Measurements from ENCODE around the gene DENND1A.
A peak's percentile ranks its signal among the peaks of the same experiment; 100 is the strongest.

Gene DENND1A

DNA sequence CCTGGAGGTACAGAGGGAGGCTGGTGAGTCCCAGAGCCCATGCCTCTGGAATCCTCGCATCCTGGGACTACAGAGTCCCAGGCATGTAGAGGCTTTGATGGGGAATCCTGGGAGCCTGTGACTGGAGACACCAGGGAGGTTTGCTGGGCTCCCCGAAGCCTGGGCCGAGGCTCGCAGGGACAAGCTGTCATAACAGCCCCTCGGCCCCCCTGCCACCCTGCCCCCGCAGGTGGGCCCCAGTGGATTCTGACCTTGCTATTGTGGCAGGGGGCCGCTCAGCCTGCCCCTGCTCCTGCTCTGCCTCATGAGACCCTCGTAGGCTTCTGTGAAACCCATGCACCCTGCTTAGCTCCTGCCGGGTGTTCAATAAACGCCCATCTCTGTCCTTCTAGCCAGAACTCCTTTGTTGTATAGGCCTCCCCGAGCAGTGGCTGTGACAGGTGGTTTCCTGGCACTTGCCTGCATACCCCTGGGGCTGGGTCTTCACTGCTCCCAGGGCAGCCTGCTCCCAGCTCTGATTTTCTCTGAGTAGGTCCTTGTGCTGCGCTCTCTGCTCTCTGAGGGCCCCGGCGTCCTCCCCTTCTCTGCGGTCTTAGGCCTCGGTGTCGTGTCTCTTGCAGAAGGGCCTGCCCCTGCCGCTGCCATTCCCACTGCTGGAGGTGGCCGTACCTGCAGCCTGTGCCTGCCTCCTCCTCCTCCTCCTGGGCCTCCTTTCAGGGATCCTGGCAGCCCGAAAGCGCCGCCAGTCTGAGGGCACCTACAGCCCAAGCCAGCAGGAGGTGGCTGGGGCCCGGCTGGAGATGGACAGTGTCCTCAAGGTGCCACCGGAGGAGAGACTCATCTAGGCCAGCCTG, 553.5 kb downstream of the DENND1A start:
- Histone ChIP-seq H3K36me3 (ENCODE audit: insufficient read depth, low read length) (no peaks in the 10 kb centered on the region), H3K9me3 (replicated peaks; ENCODE audit: low read length) (no peaks in the 10 kb centered on the region), H3K27me3 (ENCODE audit: control insufficient read depth, insufficient read depth, low read length) (peaks cover 40% of the 10 kb centered on the region), H3K4me2 (ENCODE audit: low read length) (no peak overlapping the region), H3K4me3 (ENCODE audit: low read length) (no peak overlapping the region), H3K4me1 (ENCODE audit: control insufficient read depth, insufficient read depth, low read length) (no peaks in the 10 kb centered on the region), H3K9ac (ENCODE audit: low read depth, low read length) (no peak overlapping the region)

DNA sequence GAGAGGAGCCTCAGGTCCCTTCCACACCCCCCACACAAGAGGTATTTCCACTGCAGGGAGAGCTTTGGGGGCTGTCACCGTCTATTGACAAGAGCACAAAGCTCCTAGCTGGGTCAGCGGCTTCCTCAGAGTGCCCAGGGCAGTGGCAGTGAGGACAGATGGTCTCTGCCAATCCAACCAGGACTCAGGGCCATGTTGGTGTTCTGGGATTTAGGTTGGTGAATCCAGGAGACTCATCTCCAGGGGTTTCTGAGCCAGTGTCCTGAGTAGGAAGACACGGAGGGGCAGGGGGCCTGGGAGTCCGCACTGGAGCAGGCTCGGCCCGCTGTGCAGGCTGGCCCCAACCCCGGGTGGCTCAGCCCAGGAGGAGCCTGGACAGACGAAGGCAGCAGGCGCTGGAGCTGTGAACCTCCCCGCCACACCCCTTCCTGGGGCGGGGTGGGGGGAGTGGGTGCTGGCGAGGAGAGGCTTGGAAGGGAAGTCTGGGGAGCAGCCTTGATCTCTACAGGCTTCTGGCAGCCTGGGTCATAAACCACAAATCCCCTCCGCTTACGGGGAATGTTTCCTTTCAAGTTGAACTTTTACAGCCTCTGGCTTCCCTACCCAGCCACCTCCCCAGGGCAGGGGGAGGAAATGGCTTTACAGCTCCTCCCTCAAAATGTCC, 554.3 kb downstream of the DENND1A start:
- no peak overlapping the region for H3K9ac ChIP-seq (ENCODE audit: low read depth, low read length)

DNA sequence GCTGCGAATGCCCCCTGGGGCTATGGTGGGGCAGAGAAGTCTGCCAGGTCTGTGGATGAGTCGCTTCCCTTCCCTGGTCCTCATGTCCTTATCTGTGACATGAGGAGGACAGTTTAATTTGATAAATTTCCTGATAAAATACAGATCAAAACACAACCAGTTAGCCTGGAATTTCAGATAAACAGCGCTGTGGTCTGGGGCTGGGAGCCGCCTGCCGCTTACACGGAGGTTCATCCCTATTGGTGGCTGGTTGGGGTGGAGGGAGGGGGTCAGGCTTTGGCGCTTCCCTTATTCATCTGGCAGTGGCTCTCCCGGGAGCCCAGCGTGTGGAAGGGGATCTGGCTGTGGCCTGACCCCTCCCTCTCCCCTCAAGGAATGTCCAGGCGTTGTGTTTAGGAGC, 556.0 kb downstream of the DENND1A start:
- Histone ChIP-seq H3K27me3 (ENCODE audit: control insufficient read depth, insufficient read depth, low read length) (peaks cover 63% of the 10 kb centered on the region), H3K4me3 (ENCODE audit: low read length) (no peak overlapping the region), H3K4me2 (ENCODE audit: low read length) (no peak overlapping the region), H3K9me3 (replicated peaks; ENCODE audit: low read length) (no peaks in the 10 kb centered on the region), H3K9ac (ENCODE audit: low read depth, low read length) (no peak overlapping the region), H3K4me1 (ENCODE audit: control insufficient read depth, insufficient read depth, low read length) (no peaks in the 10 kb centered on the region), H3K36me3 (ENCODE audit: insufficient read depth, low read length) (no peaks in the 10 kb centered on the region)

More for the DNA sequence above, 554.3 kb downstream of the DENND1A start:
- H3K9me3 ChIP-seq (replicated peaks; ENCODE audit: low read length), result no peaks in the 10 kb centered on the region
- H3K27me3 ChIP-seq (ENCODE audit: control insufficient read depth, insufficient read depth, low read length), result peaks cover 47% of the 10 kb centered on the region
- H3K4me2 ChIP-seq (ENCODE audit: low read length), result peak overlapping the region; percentile 37
- no peaks in the 10 kb centered on the region for H3K4me1 ChIP-seq (ENCODE audit: control insufficient read depth, insufficient read depth, low read length)
- H3K36me3 ChIP-seq (ENCODE audit: insufficient read depth, low read length), result no peaks in the 10 kb centered on the region
- H3K4me3 ChIP-seq (ENCODE audit: low read length), result no peak overlapping the region

DNA sequence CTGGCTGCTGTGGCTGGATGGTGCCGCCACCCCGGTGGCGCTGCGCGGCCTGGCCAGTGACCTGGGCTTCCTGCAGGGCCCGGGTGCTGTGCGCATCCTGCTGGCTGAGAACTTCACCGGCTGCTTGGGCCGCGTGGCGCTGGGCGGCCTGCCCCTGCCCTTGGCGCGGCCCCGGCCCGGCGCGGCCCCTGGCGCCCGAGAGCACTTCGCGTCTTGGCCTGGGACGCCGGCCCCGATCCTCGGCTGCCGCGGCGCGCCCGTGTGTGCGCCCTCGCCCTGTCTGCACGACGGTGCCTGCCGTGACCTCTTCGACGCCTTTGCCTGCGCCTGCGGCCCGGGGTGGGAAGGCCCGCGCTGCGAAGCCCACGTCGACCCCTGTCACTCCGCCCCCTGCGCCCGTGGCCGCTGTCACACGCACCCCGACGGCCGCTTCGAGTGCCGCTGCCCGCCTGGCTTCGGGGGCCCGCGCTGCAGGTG, 556.4 kb downstream of the DENND1A start:
- Histone ChIP-seq H3K9ac (ENCODE audit: low read depth, low read length) (no peak overlapping the region), H3K4me3 (ENCODE audit: low read length) (no peak overlapping the region), H3K9me3 (replicated peaks; ENCODE audit: low read length) (no peaks in the 10 kb centered on the region), H3K36me3 (ENCODE audit: insufficient read depth, low read length) (no peaks in the 10 kb centered on the region), H3K4me2 (ENCODE audit: low read length) (no peak overlapping the region), H3K27me3 (ENCODE audit: control insufficient read depth, insufficient read depth, low read length) (peaks cover 66% of the 10 kb centered on the region), H3K4me1 (ENCODE audit: control insufficient read depth, insufficient read depth, low read length) (no peaks in the 10 kb centered on the region)

DNA sequence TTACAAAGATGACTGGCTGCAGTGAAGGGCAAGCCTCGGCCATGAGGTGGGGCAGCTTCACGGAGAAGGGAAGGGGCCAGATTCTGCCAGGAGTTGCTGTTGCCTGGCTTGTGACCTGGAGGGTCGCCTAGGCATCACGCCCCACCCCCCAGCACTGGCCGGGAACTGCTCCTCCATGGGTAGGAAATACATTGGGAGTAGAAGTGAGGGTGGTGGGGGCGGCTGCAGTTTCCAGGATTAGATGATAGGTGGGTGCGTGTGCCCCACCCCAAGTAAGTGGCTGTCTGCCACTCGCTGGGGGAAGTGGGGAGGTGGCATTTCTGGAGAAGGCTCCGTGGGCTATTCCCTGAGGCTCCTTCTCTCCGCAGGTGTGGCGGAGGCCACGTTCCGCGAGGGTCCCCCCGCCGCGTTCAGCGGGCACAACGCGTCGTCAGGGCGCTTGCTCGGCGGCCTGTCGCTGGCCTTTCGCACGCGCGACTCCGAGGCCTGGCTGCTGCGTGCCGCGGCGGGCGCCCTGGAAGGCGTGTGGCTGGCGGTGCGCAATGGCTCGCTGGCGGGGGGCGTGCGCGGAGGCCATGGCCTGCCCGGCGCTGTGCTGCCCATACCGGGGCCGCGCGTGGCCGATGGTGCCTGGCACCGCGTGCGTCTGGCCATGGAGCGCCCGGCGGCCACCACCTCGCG, 557.0 kb downstream of the DENND1A start:
- H3K4me3 ChIP-seq (ENCODE audit: low read length), result no peak overlapping the region

DNA sequence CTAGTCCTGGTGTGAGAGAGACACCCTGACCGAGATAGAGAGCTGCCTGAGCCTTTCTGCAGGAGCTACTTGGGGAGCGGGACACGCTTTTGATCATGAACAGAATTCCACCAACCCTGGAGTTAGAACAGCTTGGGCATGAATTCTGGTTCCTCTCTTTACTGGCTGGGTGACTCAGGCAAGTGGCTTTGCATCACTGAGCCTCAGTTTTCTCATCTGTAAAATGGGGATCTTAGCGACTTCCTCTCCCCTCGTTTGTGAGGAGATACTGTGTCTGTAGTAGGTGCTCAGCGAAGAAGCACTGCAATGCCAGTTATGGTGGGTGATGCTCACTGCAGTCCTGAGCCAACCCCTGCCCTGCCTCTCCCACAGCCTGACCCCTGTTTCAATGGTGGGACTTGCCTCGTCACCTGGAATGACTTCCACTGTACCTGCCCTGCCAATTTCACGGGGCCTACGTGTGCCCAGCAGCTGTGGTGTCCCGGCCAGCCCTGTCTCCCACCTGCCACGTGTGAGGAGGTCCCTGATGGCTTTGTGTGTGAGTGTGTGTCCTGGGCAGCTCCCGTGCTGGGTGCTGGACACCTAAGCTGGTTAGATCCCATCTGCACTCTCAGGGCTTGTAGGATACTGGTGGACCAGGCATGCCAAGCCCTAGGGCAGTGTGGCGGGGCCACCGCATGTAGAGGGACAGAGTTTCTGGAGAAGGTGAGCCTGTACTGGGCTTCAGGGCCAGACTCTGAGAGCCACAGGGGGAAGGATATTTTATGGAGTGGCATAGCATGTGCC, 557.9 kb downstream of the DENND1A start:
- H3K9me3 ChIP-seq (replicated peaks; ENCODE audit: low read length), result no peaks in the 10 kb centered on the region
- no peaks in the 10 kb centered on the region for H3K4me1 ChIP-seq (ENCODE audit: control insufficient read depth, insufficient read depth, low read length)
- H3K27me3 ChIP-seq (ENCODE audit: control insufficient read depth, insufficient read depth, low read length), result peaks cover 73% of the 10 kb centered on the region
- no peak overlapping the region for H3K4me3 ChIP-seq (ENCODE audit: low read length)
- H3K9ac ChIP-seq (ENCODE audit: low read depth, low read length), result no peak overlapping the region
- H3K4me2 ChIP-seq (ENCODE audit: low read length), result no peak overlapping the region
- H3K36me3 ChIP-seq (ENCODE audit: insufficient read depth, low read length), result no peaks in the 10 kb centered on the region

More for the DNA sequence above, 557.0 kb downstream of the DENND1A start:
- Histone ChIP-seq H3K4me1 (ENCODE audit: control insufficient read depth, insufficient read depth, low read length) (no peaks in the 10 kb centered on the region), H3K9me3 (replicated peaks; ENCODE audit: low read length) (no peaks in the 10 kb centered on the region), H3K27me3 (ENCODE audit: control insufficient read depth, insufficient read depth, low read length) (peaks cover 72% of the 10 kb centered on the region), H3K36me3 (ENCODE audit: insufficient read depth, low read length) (no peaks in the 10 kb centered on the region), H3K9ac (ENCODE audit: low read depth, low read length) (no peak overlapping the region), H3K4me2 (ENCODE audit: low read length) (no peak overlapping the region)

DNA sequence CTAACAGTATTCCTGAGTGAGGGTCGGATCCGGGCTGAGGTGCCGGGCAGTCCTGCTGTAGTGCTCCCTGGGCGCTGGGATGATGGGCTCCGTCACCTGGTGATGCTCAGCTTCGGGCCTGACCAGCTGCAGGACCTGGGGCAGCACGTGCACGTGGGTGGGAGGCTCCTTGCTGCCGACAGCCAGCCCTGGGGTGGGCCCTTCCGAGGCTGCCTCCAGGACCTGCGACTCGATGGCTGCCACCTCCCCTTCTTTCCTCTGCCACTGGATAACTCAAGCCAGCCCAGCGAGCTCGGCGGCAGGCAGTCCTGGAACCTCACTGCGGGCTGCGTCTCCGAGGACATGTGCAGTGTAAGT, 558.7 kb downstream of the DENND1A start:
- Histone ChIP-seq H3K36me3 (ENCODE audit: insufficient read depth, low read length) (no peaks in the 10 kb centered on the region), H3K9ac (ENCODE audit: low read depth, low read length) (no peak overlapping the region), H3K4me3 (ENCODE audit: low read length) (no peak overlapping the region), H3K4me2 (ENCODE audit: low read length) (no peak overlapping the region), H3K4me1 (ENCODE audit: control insufficient read depth, insufficient read depth, low read length) (no peaks in the 10 kb centered on the region), H3K9me3 (replicated peaks; ENCODE audit: low read length) (no peaks in the 10 kb centered on the region), H3K27me3 (ENCODE audit: control insufficient read depth, insufficient read depth, low read length) (peaks cover 73% of the 10 kb centered on the region)

DNA sequence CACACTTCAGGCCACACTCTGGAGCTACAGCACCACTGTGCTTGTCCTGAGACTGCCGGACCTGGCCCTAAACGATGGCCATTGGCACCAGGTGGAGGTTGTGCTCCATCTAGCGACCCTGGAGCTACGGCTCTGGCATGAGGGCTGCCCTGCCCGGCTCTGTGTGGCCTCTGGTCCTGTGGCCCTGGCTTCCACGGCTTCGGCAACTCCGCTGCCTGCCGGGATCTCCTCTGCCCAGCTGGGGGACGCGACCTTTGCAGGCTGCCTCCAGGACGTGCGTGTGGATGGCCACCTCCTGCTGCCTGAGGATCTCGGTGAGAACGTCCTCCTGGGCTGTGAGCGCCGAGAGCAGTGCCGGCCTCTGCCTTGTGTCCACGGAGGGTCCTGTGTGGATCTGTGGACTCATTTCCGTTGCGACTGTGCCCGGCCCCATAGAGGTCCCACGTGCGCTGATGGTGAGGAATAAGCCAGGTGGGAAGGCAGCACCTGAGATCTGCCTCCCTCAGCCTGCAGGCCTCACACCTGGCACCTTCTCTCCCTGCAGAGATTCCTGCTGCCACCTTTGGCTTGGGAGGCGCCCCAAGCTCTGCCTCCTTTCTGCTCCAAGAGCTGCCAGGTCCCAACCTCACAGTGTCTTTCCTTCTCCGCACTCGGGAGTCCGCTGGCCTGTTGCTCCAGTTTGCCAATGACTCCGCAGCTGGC, 559.2 kb downstream of the DENND1A start:
- H3K27me3 ChIP-seq (ENCODE audit: control insufficient read depth, insufficient read depth, low read length), result peaks cover 73% of the 10 kb centered on the region
- H3K4me2 ChIP-seq (ENCODE audit: low read length), result no peak overlapping the region
- H3K9ac ChIP-seq (ENCODE audit: low read depth, low read length), result no peak overlapping the region
- no peaks in the 10 kb centered on the region for H3K36me3 ChIP-seq (ENCODE audit: insufficient read depth, low read length)
- no peak overlapping the region for H3K4me3 ChIP-seq (ENCODE audit: low read length)
- H3K4me1 ChIP-seq (ENCODE audit: control insufficient read depth, insufficient read depth, low read length), result no peaks in the 10 kb centered on the region
- no peaks in the 10 kb centered on the region for H3K9me3 ChIP-seq (replicated peaks; ENCODE audit: low read length)

DNA sequence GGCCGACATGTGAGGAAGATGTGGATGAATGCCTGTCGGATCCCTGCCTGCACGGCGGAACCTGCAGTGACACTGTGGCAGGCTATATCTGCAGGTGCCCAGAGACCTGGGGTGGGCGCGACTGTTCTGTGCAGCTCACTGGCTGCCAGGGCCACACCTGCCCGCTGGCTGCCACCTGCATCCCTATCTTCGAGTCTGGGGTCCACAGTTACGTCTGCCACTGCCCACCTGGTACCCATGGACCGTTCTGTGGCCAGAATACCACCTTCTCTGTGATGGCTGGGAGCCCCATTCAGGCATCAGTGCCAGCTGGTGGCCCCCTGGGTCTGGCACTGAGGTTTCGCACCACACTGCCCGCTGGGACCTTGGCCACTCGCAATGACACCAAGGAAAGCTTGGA, 559.8 kb downstream of the DENND1A start:
- Histone ChIP-seq H3K4me1 (ENCODE audit: control insufficient read depth, insufficient read depth, low read length) (no peaks in the 10 kb centered on the region), H3K9me3 (replicated peaks; ENCODE audit: low read length) (no peaks in the 10 kb centered on the region), H3K9ac (ENCODE audit: low read depth, low read length) (no peak overlapping the region), H3K4me2 (ENCODE audit: low read length) (no peak overlapping the region), H3K36me3 (ENCODE audit: insufficient read depth, low read length) (no peaks in the 10 kb centered on the region), H3K4me3 (ENCODE audit: low read length) (no peak overlapping the region), H3K27me3 (ENCODE audit: control insufficient read depth, insufficient read depth, low read length) (peaks cover 68% of the 10 kb centered on the region)

DNA sequence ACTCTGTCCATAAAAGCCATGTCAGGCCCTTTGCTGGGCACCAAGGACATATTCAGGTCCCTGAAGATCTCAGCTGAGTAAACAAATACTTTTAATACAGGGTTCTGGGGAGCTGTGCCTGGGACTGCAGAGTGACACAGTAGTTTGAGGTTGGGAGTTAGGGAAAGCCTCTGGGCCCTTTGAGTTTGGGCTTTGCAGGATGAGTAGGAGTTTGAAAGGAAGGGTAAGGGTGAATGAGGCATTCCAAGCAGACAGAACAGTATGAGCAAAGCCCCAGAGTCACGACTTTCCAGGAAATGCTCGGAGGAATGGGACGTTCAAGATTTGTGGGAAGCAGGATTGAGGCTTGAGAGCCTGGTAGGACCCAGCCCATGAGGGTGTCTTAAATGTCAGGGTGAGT, 560.6 kb downstream of the DENND1A start:
- Histone ChIP-seq H3K4me3 (ENCODE audit: low read length) (no peak overlapping the region), H3K4me2 (ENCODE audit: low read length) (no peak overlapping the region), H3K4me1 (ENCODE audit: control insufficient read depth, insufficient read depth, low read length) (no peaks in the 10 kb centered on the region), H3K9ac (ENCODE audit: low read depth, low read length) (no peak overlapping the region), H3K36me3 (ENCODE audit: insufficient read depth, low read length) (no peaks in the 10 kb centered on the region), H3K9me3 (replicated peaks; ENCODE audit: low read length) (no peaks in the 10 kb centered on the region), H3K27me3 (ENCODE audit: control insufficient read depth, insufficient read depth, low read length) (peaks cover 60% of the 10 kb centered on the region)

Data from skeletal muscle satellite cell (primary cell).